ENCODE data around the gene RRAGC.
"Not testable (repeated sequence)": the region's sequence is repeated elsewhere in the genome, so short reads cannot be mapped to it uniquely, and the experiment has no call there.

The RRAGC gene

DNA sequence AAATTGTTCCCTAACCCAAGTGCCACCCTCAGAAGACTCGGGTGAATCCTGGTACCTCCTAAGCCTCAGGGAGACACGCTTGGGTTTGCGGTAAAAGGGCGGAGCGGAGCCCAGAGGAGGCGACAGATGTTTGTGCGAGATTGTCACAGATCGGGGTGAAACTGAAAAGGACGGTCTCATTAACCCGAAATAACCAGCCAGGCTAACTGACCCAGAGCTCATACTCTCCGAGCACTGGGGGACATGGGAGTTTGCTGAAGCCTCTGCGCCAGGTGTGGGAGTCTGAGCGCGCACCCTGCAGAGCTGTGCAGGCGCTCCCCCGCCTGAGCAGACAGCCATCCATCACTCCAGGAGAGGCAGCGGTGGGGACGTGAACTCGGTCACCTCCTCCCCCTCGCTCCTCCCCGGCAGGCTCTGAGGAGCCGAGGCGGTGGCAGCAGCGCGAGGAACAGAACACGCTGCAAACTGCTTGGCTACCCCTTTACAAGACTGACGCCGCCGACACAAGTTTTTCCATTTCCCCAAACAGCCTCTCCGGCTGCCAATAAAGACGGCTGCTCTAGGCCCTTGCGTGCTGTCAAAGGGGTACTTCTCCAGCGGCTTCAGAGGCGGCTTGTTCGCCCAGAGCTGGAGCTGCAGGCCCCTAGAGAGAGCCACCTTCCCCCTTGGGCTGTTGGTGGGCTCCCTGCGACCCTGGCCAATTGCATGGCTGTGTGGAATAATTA, 43.5 kb downstream of the RRAGC start:
- DNase-seq = no peak

DNA sequence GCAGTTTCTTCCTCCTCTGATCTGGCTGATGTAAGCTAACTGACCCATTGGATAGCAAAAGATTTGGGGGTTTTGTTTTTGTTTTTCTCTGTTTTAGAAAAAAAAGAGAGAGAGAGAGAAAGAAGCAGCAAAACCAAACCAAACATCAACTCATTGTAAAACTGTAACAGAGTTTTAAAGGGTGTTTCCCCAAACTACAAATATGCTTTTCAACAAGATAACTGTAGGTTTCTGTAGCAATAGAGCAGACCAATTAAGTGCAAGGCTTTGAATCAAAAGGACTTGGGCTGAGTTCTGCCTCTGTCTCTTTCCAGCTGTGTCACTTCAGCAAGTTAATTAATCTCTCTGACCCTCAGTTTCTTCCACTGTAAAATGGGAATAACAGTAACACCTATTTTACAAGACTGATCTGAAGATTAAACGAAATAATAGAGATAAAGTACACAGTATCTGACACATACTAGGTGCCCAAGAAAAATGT, 44.5 kb downstream of the RRAGC start:
- DNase-seq = no peak

DNA sequence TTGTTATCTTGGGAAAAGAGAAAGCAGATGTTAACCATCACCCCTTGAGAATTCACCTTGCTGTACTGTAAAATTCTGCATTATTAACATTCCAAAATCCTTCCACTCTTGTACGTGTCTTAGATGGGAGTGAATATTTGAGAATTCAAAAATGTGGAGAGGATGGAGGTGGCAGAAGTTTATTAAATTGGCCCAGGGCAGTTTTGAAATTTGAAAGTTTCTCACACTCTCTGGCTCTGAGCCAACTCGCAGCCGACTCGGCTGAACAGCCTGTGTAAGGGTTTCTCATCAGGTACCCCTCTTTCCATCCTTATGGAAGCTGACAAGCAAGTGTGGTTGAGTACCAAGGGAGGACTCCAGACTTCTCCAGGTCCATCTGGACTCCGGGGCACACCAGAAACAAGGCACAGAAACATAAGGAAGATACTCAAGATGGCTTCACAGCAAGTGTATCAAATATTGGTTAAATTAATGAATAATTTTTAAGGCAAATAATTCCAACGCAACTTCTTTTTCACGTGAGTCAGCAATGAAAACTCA, 45.1 kb downstream of the RRAGC start:
- no peak for DNase-seq

DNA sequence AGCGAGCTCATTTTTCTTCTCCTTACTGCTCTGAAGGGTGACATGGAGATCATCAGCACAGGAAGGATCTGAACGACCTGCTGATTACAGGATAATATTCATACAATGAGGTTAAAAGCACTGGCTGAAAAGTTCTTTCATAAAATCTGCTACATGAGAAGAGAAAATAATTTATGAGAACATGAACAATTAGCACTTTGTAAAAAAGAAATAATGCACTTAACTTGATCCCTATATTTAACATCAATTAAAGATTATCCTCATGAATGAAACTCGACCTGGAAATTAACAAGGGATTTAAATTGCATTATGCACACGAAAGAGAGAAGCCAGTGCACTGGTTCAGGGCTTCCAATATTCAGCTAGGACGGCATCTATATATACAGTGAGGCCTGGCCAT, 46.6 kb downstream of the RRAGC start:
- DNase-seq = no peak

DNA sequence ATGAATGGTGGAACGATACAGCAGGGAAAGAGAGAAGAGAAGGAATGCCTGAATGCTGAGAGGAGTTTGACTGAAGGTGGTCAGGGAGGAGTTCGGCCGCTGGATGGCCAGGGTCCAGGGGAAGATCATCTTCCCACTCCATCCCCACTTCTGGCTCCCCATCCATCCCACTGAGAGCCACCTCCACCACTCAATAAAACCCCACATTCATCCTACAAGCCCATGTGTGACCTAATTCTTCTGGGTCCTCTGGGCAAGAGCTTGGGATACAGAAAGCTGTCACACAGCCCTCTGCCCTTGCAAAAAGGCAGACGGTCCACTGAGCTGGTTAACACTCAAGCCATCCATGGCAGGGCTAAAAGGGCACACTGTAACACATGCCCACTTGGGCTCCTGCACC, 48.1 kb downstream of the RRAGC start:
- not testable (repeated sequence) for DNase-seq

DNA sequence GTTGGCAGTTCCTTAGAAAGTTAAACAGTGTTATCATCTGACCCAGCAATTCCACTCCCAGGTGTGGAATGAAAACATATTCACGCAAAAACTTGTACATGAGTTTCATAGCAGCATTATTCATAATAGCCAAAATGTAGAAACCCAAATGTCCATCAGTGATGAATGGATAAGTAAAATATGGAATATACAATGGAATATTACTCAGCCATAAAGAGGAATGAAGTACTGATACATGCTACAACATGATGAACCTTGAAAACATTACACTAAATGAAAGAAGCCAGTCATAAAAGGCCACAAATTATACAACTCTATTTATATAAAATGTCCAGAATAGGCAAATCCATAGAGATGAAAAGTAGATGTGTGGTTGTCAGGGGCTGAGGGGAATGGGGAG, 53.5 kb downstream of the RRAGC start:
- DNase-seq = no peak

DNA sequence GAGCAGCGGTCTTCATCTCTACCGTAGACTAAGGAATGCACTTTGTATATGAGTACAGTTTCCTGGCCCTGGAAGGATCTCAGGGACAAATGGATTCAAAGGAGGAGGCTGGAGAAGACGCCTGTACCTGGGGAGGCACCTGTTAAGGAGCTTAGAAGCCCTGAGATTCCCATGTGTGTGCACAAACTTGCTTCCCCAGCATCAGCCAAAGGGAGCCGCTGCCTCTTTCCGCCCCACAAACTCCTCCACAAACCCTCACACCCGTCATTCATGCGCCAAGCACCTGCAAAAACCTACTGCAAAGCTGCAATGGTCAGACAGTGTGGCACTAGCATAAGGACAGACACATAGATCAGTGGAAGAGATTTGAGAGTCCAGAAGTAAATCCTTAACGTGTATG, 54.5 kb downstream of the RRAGC start:
- no peak for DNase-seq

DNA sequence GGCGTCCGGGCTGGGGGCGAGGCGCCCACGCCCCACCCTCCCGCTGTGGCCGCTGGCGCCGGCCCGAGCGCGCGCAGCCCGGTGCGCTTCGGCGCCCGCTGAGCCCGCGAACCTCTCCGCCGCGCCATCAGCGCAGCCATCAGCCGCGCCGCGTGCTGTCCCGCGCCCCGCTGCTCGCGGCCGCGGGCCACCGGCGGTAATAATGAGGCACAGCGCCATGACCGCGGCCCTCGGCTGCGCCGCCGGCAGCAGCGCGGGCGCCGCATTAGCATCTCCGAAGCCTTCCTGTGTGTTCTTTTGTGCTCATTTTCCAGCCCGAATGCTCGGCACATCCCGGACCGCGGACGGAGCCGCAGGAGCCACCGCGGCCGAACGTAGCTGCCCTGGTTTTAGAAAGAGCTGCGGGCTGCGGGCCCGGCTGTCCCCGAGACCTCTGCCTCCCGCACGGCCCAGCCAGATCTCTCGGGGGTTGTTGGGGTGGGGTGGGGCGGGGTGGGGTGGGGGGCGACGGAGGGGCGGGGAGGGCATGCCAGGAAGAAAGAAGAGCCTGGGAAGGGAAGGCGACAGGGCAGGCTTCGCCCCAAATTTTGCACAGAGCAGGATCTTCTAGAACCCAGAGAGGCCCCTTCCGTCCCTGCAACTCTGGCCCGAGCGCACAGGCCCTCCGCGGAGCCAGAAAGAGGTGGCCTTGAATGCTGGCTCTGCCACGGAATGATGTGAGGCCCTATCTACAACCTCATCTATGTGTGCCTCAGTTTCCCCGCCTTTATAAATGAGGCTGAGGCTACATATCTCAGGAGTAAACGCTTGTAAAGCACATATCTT, 55.3 kb downstream of the RRAGC start:
- DNase-seq = no peak

DNA sequence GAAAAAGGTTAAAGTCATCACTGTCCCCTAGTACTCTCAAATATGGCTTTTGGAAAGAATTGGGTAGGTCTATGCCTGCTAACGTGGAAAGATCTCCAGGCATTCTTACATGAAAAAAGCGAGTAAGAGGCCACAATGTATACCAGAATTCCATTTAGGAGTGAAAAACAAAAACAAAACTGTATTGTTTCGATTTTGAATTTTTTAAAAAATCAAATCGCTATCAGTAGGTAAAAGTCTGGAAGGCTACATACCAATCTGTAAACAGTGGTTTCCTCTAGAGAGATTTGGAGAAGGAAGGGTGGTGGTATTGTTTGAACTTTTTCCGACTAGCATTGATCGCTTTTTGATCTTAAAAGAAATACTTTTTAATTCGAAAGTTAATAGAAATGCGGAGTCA, 55.9 kb downstream of the RRAGC start:
- no peak for DNase-seq

DNA sequence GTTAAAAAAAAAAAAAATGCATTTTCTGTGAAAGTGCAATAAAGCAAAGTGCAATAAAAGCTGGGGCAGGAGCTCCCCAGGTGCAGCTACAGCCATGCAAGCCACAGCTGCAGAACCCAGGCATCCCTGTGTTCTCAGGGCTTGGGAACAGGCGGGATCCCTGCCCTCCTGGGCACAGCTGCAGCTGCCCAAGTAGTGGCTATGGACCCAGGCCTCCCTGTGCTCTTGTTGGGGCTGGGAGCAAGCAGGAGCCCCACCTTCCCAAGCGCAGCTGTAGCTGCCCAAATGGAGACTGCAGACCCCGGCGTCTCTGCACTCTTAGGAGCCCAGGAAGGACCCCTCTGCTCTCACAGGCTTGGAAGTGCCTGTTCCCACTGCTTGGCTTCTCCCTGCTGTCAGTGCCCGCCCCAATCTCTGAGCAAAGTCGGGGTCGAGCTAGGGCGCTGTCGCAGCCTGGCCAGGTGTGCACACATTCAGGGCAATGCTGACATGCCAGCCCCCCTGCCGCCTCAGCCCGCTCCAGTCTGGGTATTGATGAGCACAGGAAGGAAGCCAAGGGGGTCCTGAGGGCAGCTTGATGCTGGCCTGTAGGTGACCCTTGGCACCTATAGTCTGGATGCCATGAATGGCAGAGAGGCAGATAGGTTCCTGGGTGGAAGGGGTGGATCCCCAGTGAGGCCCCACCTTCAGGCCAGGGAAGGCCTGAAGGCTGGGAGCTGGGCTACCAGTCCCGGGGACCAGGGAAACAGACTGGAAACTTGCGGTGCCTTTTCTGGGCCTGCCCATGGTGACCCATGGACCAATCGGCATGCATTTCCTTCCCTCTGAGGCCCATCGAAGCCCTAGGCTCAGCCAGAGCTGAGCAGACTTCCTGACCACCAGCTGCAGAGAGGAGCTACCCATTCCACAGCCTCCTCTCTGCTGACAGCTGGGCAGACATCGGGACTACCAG, 58.6 kb downstream of the RRAGC start:
- no peak for DNase-seq

DNA sequence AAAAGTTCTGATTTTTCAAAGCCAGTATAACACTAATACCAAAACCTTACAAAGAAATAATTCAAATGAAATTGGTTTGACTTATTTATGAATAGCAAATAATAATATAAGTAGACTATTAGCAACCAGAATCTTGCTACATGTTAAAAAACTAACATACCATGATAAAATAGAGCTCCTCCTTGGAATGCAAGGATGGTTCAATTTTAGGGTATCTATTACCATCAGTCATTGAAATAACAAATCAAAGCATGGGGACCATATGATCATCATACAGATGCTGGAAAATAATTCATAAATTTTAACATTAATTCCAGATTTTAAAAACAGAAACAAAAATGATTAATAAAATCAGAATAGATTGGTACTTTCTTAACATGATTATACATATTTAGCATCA, 66.3 kb downstream of the RRAGC start:
- DNase-seq = no peak

DNA sequence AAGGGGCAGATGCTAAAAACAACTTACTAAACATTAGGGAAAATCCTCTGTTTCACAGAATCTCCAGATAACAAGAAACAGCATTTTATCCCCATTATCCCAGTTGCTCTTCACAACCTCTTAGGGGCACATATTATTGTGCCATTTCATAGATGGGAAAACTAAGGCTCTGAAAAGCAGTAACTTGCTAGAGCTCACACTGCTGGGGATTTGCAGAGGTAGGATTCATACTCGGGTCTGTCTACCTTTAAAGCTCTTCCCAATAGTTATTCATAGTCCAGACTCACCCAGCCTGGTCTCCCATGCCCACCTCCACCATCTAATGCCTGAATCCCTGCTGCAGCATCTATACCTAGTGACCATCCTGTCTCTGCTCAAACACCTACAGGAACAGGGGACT, 67.7 kb downstream of the RRAGC start:
- no peak for DNase-seq

DNA sequence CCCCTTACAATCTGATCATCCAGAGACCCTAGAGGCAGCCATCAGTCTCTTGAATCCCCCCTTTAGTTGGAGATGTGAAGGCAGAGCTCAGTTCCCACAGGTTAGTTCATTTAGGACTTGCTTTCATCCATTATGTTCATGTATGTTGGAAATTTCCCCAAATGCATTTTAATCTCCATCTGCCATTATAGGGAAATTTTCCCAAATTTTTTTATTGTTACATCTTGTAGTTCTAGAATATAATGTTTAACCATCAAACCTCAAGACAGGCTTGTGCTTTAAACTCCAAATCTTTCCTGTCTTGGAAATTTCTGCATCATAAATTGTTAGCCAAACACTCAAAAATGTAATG, 68.4 kb downstream of the RRAGC start:
- DNase-seq = no peak

DNA sequence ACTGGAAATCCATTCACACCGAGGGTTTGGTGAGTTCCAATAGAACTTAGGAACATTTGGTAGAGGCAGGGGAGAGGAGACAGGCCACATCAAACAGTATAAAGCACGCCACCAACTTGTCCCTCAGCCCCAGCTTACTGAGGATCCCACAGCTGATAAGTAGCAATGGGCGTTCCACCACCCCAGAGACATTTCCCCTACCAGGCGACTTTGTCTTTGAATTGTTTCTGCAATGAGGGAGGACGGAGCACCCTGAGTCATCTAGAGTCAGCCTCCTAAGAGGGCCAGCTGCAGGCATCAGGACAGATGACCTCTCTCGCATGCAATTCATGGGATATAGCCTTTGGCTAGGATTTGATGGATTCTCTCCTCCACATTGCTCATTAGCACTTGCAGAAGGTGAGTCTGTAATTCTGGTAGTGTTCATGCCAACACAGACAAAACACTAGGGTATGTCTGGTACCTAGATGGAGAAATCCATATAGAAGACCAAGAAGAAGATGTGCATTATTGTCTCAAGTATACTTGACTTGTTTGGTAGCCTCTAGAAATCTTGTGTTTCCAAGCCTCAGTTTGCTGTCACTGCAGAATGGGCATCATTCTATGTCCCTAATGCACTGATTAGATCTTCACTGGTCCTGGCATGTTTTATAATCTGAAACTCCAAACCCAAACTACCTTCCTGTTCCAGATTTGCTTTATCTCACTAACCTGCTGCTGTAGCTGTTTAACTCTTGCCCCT, 69.0 kb downstream of the RRAGC start:
- DNase-seq = no peak

DNA sequence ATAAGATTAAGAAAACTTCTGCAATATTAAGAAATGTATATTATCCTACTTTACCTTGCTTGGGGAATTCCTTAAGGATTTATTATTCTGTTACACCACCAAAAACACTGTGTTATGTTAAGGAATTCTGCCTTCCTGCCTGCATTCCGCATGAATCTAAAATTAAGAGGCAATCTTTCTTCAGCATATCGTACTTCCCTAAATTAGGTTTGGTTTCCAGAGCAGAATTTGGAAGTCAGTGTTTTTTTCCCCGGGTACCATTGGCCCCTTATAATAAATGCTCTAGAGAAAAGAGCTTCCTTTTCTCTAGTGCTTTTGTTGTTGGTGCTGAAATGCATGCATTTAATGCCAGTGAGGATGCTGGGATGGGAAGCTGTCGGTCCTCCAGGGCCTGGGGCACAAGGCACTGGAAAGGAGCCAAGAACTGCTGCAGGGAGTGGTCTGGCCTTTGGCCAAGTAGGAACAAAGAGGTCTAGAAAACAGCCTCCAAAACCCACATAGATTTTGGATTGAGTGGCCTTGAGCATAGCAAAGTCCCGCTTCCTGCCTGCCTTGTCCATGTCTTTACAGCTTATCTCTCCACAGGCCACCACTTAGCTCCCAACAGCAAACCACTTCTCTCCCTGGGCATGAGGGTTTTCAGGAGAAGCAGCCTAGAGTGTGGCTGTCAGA, 69.9 kb downstream of the RRAGC start:
- DNase-seq = no peak

DNA sequence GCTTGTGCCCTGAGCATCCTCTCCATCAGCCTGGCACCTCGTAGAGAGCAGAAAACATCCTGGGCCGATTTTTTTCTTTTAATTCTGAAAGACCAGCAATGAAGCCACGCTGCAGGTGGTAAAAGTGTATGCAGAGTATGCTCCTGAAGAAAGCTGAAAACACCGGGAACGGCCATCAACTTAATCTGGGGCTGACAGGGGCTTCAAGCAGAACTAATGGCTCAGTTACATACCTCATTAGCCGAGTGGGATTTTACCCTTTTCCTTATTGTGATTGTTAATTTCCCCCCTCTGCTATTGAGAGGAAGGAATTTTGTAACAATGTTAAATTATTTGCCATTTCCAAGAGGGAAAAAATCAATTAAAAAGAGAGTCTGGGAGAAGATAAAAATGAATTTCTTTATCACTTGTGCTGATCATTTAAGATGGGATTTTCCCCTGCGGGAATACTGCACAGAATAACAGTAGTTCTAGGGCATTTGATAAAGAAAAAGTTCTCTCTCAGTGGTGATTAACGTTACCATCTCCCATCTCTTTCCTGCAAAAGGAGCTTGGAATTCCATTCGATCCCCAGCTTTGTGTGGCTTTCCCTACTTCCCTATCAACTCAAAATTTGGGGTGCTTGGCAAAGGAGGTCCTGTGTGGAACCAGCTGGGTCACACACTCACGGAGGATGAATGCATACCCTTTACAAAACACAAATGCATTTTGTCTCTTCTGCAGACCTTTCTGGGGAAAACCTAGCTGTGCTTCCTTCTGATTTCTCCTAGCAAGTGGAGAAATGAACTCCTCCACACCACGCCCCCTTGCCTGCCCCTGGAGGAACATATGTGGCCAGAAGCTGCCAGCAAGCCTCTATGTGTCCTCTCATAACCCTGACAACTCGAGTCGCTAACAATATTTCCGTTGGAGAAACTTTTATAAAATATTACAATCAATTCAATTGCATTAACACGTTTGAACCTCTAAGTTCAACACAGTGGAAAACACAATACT, 70.9 kb downstream of the RRAGC start:
- DNase-seq = no peak

Data from NCI-H446 treated with DMSO at 0.1 percent for 48 hours (cell line).